ENCODE data around the gene GGT6.

Gene GGT6

DNA sequence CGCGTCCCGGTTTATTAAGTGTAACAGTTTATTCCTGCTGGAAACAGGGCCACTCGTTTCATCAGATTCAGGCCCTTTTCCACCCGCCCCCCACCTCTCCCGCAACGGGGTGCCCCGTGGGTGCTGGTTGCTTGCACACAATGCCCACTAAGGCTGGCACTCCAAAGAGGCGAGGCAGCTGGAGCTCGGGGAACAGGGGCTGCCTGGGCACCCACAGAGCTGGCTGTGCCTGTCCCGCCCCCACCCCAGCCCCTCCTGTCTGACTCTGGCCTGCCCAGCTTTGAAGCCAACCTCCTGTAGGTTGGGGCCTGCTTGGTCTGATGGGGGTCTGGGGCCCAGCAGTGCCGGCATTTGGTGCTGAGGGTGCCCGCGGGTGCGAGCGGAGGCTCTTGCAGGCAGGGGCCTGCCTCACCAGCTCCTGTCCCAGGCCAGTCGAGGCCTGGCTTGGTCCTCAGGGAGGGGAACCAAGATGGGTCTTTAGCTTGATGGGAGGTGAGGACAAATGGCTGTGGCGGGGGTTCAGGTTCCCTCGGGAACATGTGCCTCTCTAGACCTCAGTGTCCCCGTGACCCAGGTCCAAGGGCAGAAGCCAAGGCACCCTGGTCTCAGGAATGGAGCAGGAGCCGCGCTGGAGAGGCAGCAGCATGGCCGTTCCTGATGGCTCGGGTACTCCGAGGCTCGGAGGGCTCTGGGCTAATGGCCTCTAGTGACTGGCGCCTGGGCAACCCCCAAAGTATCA, 25.3 kb downstream of the GGT6 start:
- H3K4me3 ChIP-seq (ENCODE audit: low read depth, low read length), result no peak overlapping the region
- TF ChIP-seq, protein P1, sequence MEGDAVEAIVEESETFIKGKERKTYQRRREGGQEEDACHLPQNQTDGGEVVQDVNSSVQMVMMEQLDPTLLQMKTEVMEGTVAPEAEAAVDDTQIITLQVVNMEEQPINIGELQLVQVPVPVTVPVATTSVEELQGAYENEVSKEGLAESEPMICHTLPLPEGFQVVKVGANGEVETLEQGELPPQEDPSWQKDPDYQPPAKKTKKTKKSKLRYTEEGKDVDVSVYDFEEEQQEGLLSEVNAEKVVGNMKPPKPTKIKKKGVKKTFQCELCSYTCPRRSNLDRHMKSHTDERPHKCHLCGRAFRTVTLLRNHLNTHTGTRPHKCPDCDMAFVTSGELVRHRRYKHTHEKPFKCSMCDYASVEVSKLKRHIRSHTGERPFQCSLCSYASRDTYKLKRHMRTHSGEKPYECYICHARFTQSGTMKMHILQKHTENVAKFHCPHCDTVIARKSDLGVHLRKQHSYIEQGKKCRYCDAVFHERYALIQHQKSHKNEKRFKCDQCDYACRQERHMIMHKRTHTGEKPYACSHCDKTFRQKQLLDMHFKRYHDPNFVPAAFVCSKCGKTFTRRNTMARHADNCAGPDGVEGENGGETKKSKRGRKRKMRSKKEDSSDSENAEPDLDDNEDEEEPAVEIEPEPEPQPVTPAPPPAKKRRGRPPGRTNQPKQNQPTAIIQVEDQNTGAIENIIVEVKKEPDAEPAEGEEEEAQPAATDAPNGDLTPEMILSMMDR (IDR thresholded peaks at IDR 0.05; ENCODE audit: insufficient read depth, low read depth, low read length, missing control alignments), result no peak
- DNase-seq (ENCODE audit: low read depth), result no peak

DNA sequence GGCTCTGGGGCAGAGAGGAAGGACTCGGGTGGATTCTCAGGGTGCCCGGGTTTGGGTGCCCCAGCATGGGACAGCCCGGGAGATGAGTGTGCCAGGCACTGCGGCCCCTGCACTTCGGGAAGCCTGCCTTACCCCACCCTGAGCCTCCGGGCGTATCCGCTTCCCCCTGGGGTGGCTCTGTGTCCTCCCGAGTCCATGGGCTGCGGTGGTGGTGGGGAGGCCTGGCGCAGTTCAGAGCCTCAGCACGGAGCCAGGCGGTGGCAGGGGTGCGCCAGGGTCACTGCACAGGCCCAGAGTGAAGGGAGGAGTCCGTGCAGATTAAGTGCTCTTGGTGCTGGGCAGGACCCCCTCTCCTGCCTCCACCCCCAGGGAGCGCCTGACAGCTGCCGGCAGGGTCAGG, 25.9 kb downstream of the GGT6 start:
- TF ChIP-seq, protein P1 (IDR thresholded peaks at IDR 0.05; ENCODE audit: insufficient read depth, low read depth, low read length, missing control alignments), result no peak
- no peak for DNase-seq (ENCODE audit: low read depth)

DNA sequence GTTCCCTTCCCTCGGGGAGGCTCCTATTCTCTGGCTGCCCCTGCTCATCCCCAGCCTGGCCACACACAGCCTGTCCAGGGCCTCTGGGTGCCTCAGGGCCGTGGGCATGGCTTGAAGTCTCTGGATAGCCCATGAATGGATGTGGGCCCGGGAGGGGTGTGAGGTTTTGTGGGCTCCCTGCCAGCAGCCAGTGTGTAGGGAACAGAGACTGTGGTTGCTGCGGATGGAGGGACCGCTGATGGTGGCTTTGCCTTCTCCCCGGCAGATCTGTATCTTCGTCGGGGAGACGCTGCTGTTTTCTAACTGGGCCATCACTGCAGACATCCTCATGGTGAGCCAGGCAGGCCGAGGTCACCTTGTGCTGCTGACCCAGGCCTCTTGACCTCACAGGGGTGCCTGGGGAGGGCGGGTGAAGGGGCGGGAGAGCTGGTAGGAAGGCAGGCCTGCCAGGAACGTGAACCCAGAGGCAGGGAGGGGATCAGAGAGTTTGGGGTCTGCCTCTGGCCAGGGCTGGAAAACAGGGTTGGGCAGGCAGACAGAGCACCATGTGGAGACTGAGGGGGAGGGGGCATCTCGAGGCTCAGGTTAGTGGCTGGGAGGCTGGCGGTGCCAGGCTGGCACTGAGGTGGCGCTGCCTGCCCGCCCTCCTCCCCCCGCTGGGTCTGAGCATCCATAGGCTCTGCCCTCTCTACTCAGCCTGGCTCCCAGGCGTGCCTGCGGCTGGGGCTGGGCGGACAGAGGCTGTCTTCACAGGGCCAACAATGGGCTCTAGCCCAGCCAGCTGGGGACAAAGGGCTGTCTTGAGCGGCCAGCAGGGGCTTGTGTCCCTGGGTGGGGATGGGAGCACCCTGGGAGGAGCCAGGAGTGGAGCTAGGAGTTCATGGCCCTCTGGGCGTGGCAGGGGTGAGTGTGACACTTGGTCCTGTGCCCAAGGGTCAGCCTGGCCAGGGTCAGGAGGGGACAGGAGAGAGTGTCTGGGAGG, 26.6 kb downstream of the GGT6 start:
- DNase-seq (ENCODE audit: low read depth), result no peak
- TF ChIP-seq, protein P1 (IDR thresholded peaks at IDR 0.05; ENCODE audit: insufficient read depth, low read depth, low read length, missing control alignments), result no peak
- no peak overlapping the region for H3K4me3 ChIP-seq (ENCODE audit: low read depth, low read length)

More for the DNA sequence above, 25.9 kb downstream of the GGT6 start:
- H3K4me3 ChIP-seq (ENCODE audit: low read depth, low read length), result no peak overlapping the region

DNA sequence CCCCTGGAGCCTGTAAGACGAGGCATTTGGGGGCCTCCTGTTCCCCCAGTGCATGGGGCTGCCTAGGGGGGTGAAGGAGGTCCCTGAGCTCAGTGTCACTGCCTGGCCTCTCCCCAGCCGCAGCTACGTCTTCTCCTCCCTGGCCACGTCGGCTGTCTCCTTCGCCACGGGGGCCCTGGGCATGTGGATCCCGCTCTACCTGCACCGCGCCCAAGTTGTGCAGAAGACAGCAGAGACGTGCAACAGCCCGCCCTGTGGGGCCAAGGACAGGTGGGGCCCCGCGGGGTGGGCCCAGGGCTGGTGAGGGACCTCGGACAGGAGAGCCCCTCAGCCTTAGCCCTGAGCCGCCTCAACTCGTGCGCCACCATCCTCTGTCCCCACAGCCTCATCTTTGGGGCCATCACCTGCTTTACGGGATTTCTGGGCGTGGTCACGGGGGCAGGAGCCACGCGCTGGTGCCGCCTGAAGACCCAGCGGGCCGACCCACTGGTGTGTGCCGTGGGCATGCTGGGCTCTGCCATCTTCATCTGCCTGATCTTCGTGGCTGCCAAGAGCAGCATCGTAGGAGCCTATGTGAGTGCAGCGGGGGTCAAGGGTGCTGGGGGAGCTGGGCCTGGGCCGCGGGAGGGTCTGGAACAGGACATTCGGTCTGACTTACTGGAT, 27.4 kb downstream of the GGT6 start:
- no peak for DNase-seq (ENCODE audit: low read depth)
- TF ChIP-seq, protein P1 (IDR thresholded peaks at IDR 0.05; ENCODE audit: insufficient read depth, low read depth, low read length, missing control alignments), result no peak
- H3K4me3 ChIP-seq (ENCODE audit: low read depth, low read length), result no peak overlapping the region

DNA sequence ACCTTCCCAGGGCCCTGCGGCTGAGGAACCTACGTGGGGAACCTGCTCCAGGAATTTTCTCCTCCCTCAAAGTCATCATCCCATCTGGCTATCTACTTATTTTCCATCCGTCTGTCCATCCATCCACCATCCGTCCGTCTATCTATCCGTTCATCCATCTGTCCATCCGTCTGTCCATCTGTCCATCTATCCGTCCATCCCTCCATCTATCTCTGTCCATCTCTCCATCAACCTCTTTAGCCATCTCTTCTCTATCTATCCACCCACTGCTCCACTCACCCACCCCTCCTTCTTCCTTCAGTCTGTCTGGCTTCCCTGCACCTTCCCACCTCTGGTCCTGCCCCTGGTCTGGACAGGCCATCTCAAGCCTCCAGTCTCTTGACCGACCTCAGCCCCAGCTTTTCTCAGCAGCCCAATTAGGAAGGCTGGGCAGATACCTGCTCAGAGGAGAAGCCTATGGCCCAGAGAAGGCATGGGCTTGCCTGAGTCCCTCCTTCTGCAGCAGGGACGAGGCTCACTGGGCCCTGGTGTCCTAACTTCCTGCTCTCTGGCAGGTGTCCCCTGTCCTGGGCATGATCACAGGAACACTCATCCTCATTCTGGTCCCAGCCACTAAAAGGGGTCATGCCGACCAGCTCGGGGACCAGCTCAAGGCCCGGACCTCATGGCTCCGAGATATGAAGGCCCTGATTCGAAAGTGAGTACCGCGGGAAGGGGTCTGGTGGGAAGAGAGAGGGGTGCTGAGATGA, 28.2 kb downstream of the GGT6 start:
- TF ChIP-seq, protein P1 (IDR thresholded peaks at IDR 0.05; ENCODE audit: insufficient read depth, low read depth, low read length, missing control alignments), result no peak
- no peak for DNase-seq (ENCODE audit: low read depth)
- H3K4me3 ChIP-seq (ENCODE audit: low read depth, low read length), result no peak overlapping the region
